WTC11 (cell line): Measurements from ENCODE around the gene TM4SF1. TPM values are rescaled to one million over a fixed set of nuclear protein-coding genes. Genes with fewer than 3 reads are reported as not detected.

Experiments
- ATAC-seq: fragments of 200-7000 bp; cut with Tn5 transposase; 2 replicates; pipeline ENCODE4 v1.10.0; 2021; ENCODE audit warnings: mild to moderate bottlenecking, moderate library complexity
- CTCF ChIA-PET: fragments of 300-600 bp; sonication (Branson Sonifier 250); formaldehyde crosslinking; loops from one replicate; lab custom pipeline; 2021; ENCODE audit warnings: antibody characterized with exemption; lab: Charles Lee
- POLR2A ChIA-PET: fragments of 350-600 bp; sonication (Branson Sonifier 250); formaldehyde crosslinking; loops from one replicate; lab custom pipeline; 2021; ENCODE audit warnings: antibody characterized with exemption; lab: Charles Lee
- DNase-seq: peaks from one replicate; pipeline ENCODE4 v3.0.0; 2021; ENCODE audit warnings: low spot score
- H3K27ac Mint-ChIP-seq: 2 replicates; pipeline ENCODE4 v1.8.0; 2021; ENCODE audit warnings: mixed read lengths
- H3K27me3 Mint-ChIP-seq: 2 replicates; pipeline ENCODE4 v1.8.0; 2021; ENCODE audit warnings: low read depth, mild to moderate bottlenecking, moderate library complexity, mixed read lengths
- H3K36me3 Mint-ChIP-seq: 2 replicates; pipeline ENCODE4 v1.8.0; 2021; ENCODE audit warnings: mixed read lengths
- H3K4me1 Mint-ChIP-seq: 2 replicates; pipeline ENCODE4 v1.8.0; 2022; ENCODE audit warnings: mixed read lengths
- H3K4me3 Mint-ChIP-seq: 2 replicates; pipeline ENCODE4 v1.8.0; 2021; ENCODE audit warnings: mild to moderate bottlenecking, moderate library complexity, mixed read lengths
- H3K9me3 Mint-ChIP-seq: 2 replicates; pipeline ENCODE4 v1.8.0; 2021; ENCODE audit warnings: mixed read lengths
- AR ChIP-seq: fragments of 250-450 bp; sonication (Bioruptor Pico); IDR thresholded peaks from 2 replicates; pipeline ENCODE4 v1.9.0; 2021; ENCODE audit warnings: mild to moderate bottlenecking
- ARID4B ChIP-seq: sonication (generic); formaldehyde crosslinking; IDR thresholded peaks from 2 replicates; pipeline ENCODE4 v1.8.0; 2023; ENCODE audit warnings: missing genetic modification reagents, mild to moderate bottlenecking, borderline replicate concordance
- ERG ChIP-seq: fragments of 250-450 bp; sonication (Bioruptor Pico); IDR thresholded peaks from 2 replicates; pipeline ENCODE4 v1.8.0; 2021; ENCODE audit warnings: mild to moderate bottlenecking
- ESRRA ChIP-seq: sonication (generic); formaldehyde crosslinking; IDR thresholded peaks from 2 replicates; pipeline ENCODE4 v1.8.1; 2022; ENCODE audit warnings: mild to moderate bottlenecking, missing genetic modification reagents, borderline replicate concordance
- FOXJ3 ChIP-seq: sonication (generic); formaldehyde crosslinking; IDR thresholded peaks from 2 replicates; pipeline ENCODE4 v1.9.0; 2021; ENCODE audit warnings: missing genetic modification reagents, mild to moderate bottlenecking, borderline replicate concordance
- FOXK1 ChIP-seq: sonication (generic); formaldehyde crosslinking; IDR thresholded peaks from 2 replicates; pipeline ENCODE4 v1.8.0; 2022; ENCODE audit warnings: mild to moderate bottlenecking, moderate library complexity, missing genetic modification reagents
- FOXP4 ChIP-seq: sonication (generic); formaldehyde crosslinking; IDR thresholded peaks from 2 replicates; pipeline ENCODE4 v1.8.0; 2022; ENCODE audit warnings: mild to moderate bottlenecking, missing genetic modification reagents
- GTF2I ChIP-seq: fragments of 250-450 bp; sonication (Bioruptor Pico); conservative IDR thresholded peaks from 2 replicates; pipeline ENCODE4 v1.4.0; 2021; ENCODE audit warnings: mild to moderate bottlenecking
- HMGA2 ChIP-seq: fragments of 250-450 bp; sonication (Bioruptor Pico); IDR thresholded peaks from 2 replicates; pipeline ENCODE4 v1.4.0; 2021; ENCODE audit warnings: mild to moderate bottlenecking, moderate library complexity
- HMGXB4 ChIP-seq: sonication (generic); formaldehyde crosslinking; IDR thresholded peaks from 2 replicates; pipeline ENCODE4 v1.8.1; 2023; ENCODE audit warnings: mild to moderate bottlenecking, moderate library complexity, missing genetic modification reagents
- JAZF1 ChIP-seq: fragments of 250-450 bp; sonication (Bioruptor Pico); IDR thresholded peaks from 2 replicates; pipeline ENCODE4 v1.9.0; 2021; ENCODE audit warnings: moderate library complexity, mild to moderate bottlenecking, inconsistent platforms
- JUN ChIP-seq: sonication (generic); formaldehyde crosslinking; IDR thresholded peaks from 2 replicates; pipeline ENCODE4 v1.8.0; 2023; ENCODE audit warnings: mild to moderate bottlenecking, missing genetic modification reagents
- MYBL2 ChIP-seq: sonication (generic); formaldehyde crosslinking; IDR thresholded peaks from 2 replicates; pipeline ENCODE4 v1.8.1; 2023; ENCODE audit warnings: mild to moderate bottlenecking, moderate library complexity, missing genetic modification reagents
- NFYB ChIP-seq: sonication (generic); formaldehyde crosslinking; conservative IDR thresholded peaks from 2 replicates; pipeline ENCODE4 v1.8.0; 2022; ENCODE audit warnings: low read depth, missing genetic modification reagents
- NR1H2 ChIP-seq: sonication (generic); formaldehyde crosslinking; IDR thresholded peaks from 2 replicates; pipeline ENCODE4 v1.9.0; 2021; ENCODE audit warnings: mild to moderate bottlenecking, moderate library complexity, missing genetic modification reagents
- NR2C2 ChIP-seq: sonication (generic); formaldehyde crosslinking; IDR thresholded peaks from 2 replicates; pipeline ENCODE4 v1.8.0; 2022; ENCODE audit warnings: mild to moderate bottlenecking, missing genetic modification reagents
- SMAD3 ChIP-seq: sonication (generic); formaldehyde crosslinking; IDR thresholded peaks from 2 replicates; pipeline ENCODE4 v1.8.0; 2022; ENCODE audit warnings: missing genetic modification reagents, mild to moderate bottlenecking, borderline replicate concordance
- USF2 ChIP-seq: sonication (generic); formaldehyde crosslinking; IDR thresholded peaks from 2 replicates; pipeline ENCODE4 v1.8.1; 2023; ENCODE audit warnings: mild to moderate bottlenecking, missing genetic modification reagents, moderate library complexity
- ZNF396 ChIP-seq: fragments of 250-450 bp; sonication (Bioruptor Pico); IDR thresholded peaks from 2 replicates; pipeline ENCODE4 v1.8.0; 2021; ENCODE audit warnings: mild to moderate bottlenecking, moderate library complexity, borderline replicate concordance
- ZNF423 ChIP-seq: fragments of 250-450 bp; sonication (Bioruptor Pico); IDR thresholded peaks from 2 replicates; pipeline ENCODE4 v2.1.2; 2022; ENCODE audit warnings: mild to moderate bottlenecking, moderate library complexity
- ZNF671 ChIP-seq: fragments of 250-450 bp; sonication (Bioruptor Pico); IDR thresholded peaks from 2 replicates; pipeline ENCODE4 v1.8.0; 2021; ENCODE audit warnings: mild to moderate bottlenecking
- ZSCAN18 ChIP-seq: fragments of 250-450 bp; sonication (Bioruptor Pico); IDR thresholded peaks from 2 replicates; pipeline ENCODE4 v2.1.2; 2022; ENCODE audit warnings: mild to moderate bottlenecking, moderate library complexity
- total RNA-seq: library from RNA; stranded (reverse); gene quantifications from 3 replicates; pipeline ENCODE4 v1.2.3, GENCODE V29; 2021

Gene TM4SF1
- total RNA-seq, 1 experiment from 2014 or later = 0.90 TPM

- DNase-seq (no peak), ATAC-seq (no peak)
- POLR2A ChIA-PET = no interaction called here
- no peak overlapping the region for H3K27ac Mint-ChIP-seq
- H3K4me3 Mint-ChIP-seq = no peak overlapping the region
- CTCF ChIA-PET = no interaction called here
- no peaks in the 10 kb centered on the region for H3K27me3 Mint-ChIP-seq
- no peaks in the 10 kb centered on the region for H3K9me3 Mint-ChIP-seq
- no peaks in the 10 kb centered on the region for H3K36me3 Mint-ChIP-seq
- H3K4me1 Mint-ChIP-seq = no peaks in the 10 kb centered on the region
- TF ChIP-seq HMGXB4 (CRISPR knock-in tag) (no peak), ZNF423 (CRISPR knock-in tag) (no peak), GTF2I (CRISPR knock-in tag) (no peak), AR (CRISPR knock-in tag) (no peak), ESRRA (no peak), ZNF396 (no peak), JUN (CRISPR knock-in tag) (no peak), ERG (CRISPR knock-in tag) (no peak), NFYB (CRISPR knock-in tag) (no peak), FOXK1 (no peak), JAZF1 (no peak), ARID4B (CRISPR knock-in tag) (no peak), USF2 (CRISPR knock-in tag) (no peak)
These were observed 34.1 kb upstream of the TM4SF1 start for GRCh38 chr3:149411583-149411982.

- Mint-ChIP-seq H3K27ac (no peak overlapping the region), H3K27me3 (no peaks in the 10 kb centered on the region; the same call in 1 of the 2 replicates), H3K9me3 (no peaks in the 10 kb centered on the region), H3K4me3 (no peak overlapping the region), H3K36me3 (no peaks in the 10 kb centered on the region), H3K4me1 (no peaks in the 10 kb centered on the region)
- POLR2A ChIA-PET = no interaction called here
- ATAC-seq = no peak
- no peak for TF ChIP-seq HMGA2 (CRISPR knock-in tag)
- no peak for TF ChIP-seq MYBL2 (CRISPR knock-in tag)
- TF ChIP-seq SMAD3 (CRISPR knock-in tag) = no peak
- TF ChIP-seq FOXP4 (CRISPR knock-in tag) = no peak
- no peak for TF ChIP-seq NR2C2 (CRISPR knock-in tag)
- no peak for TF ChIP-seq NR1H2
- TF ChIP-seq ZSCAN18 (CRISPR knock-in tag) = no peak
- no peak for TF ChIP-seq FOXJ3 (CRISPR knock-in tag)
- no peak for TF ChIP-seq ZNF671 (CRISPR knock-in tag)
- CTCF ChIA-PET = no interaction called here
- no peak for DNase-seq
These were observed 31.9 kb upstream of the TM4SF1 start for GRCh38 chr3:149409351-149409750.
